HepG2 (cell line): ENCODE data around the gene COBLL1. TPM values are rescaled to one million over a fixed set of nuclear protein-coding genes. Genes with fewer than 3 reads are reported as not detected.
A peak's percentile ranks its signal among the peaks of the same experiment; 100 is the strongest.

Experiments used
- ASH2L ChIP-seq: fragments of 300-600, 200-600 bp; sonication (generic); IDR thresholded peaks from 2 replicates; pipeline ENCODE4 v1.7.0; 2017; ENCODE audit warnings: low read depth, mild to moderate bottlenecking, moderate library complexity, mixed read lengths, low read length; ENCODE audit not compliant: insufficient read length
- BATF2 ChIP-seq: sonication (generic); formaldehyde crosslinking; IDR thresholded peaks from 2 replicates; pipeline ENCODE4 v1.8.0; 2022; ENCODE audit warnings: mild to moderate bottlenecking, missing genetic modification reagents, moderate library complexity
- ELF3 ChIP-seq: IDR thresholded peaks from 2 replicates; pipeline ENCODE4 v1.6.1; 2016; ENCODE audit warnings: missing genetic modification reagents, missing compliant biosample characterization
- EP300 ChIP-seq, 3 experiments: sonication (generic) in 1 of 3; formaldehyde crosslinking in 1 of 3; IDR thresholded peaks; 2 replicates each; pipeline versions ENCODE4 v1.5.1 to v1.6.1; 2011 to 2020; ENCODE audit warnings: low read depth in 2 of 3, low read length in 2 of 3, borderline replicate concordance in 1 of 3, improper control_type of control experiment in 1 of 3, mild to moderate bottlenecking in 1 of 3, missing genetic modification reagents in 1 of 3, moderate library complexity in 1 of 3
- ETV5 ChIP-seq: IDR thresholded peaks from 2 replicates; pipeline ENCODE4 v1.6.1; 2018; ENCODE audit warnings: missing biosample characterization, missing genetic modification reagents, inconsistent platforms, borderline replicate concordance
- GABPB1 ChIP-seq: IDR thresholded peaks from 2 replicates; pipeline ENCODE4 v1.6.1; 2016; ENCODE audit warnings: mild to moderate bottlenecking, missing genetic modification reagents, moderate library complexity, missing compliant biosample characterization
- IRF9 ChIP-seq: sonication (generic); formaldehyde crosslinking; IDR thresholded peaks from 2 replicates; pipeline ENCODE4 v1.8.0; 2022; ENCODE audit warnings: missing genetic modification reagents, mild to moderate bottlenecking, borderline replicate concordance
- IRX3 ChIP-seq: sonication (generic); formaldehyde crosslinking; IDR thresholded peaks from 2 replicates; pipeline ENCODE4 v1.8.1; 2023; ENCODE audit warnings: mild to moderate bottlenecking, low read depth, missing genetic modification reagents, borderline replicate concordance
- ISL2 ChIP-seq: sonication (generic); formaldehyde crosslinking; IDR thresholded peaks from 2 replicates; pipeline ENCODE4 v1.5.0; 2020; ENCODE audit warnings: missing genetic modification reagents
- MYPOP ChIP-seq: sonication (generic); formaldehyde crosslinking; IDR thresholded peaks from 2 replicates; pipeline ENCODE4 v1.8.1; 2023; ENCODE audit warnings: mild to moderate bottlenecking, moderate library complexity, missing genetic modification reagents
- SAP130 ChIP-seq: IDR thresholded peaks from 2 replicates; pipeline ENCODE4 v1.6.1; 2016; ENCODE audit warnings: low read depth
- SMAD3 ChIP-seq: sonication (generic); formaldehyde crosslinking; IDR thresholded peaks from 2 replicates; pipeline ENCODE4 v1.4.0; 2020; ENCODE audit warnings: missing genetic modification reagents
- SOX13 ChIP-seq, 3 experiments: fragments of 450-650 bp in 1 of 3; sonication (generic) in 1 of 3; formaldehyde crosslinking in 1 of 3; IDR thresholded peaks in 2 of 3; conservative IDR thresholded peaks in 1 of 3; 2 replicates each; pipeline versions ENCODE4 v1.5.0 to v1.6.1; 2016 to 2020; ENCODE audit warnings: antibody characterized with exemption in 1 of 3, mild to moderate bottlenecking in 1 of 3, missing compliant biosample characterization in 1 of 3, missing genetic modification reagents in 1 of 3, moderate library complexity in 1 of 3
- TGIF2 ChIP-seq: IDR thresholded peaks from 2 replicates; pipeline ENCODE4 v1.6.1; 2016; ENCODE audit warnings: control low read depth, missing compliant biosample characterization
- THRA ChIP-seq: sonication (generic); formaldehyde crosslinking; IDR thresholded peaks from 2 replicates; pipeline ENCODE4 v1.4.0; 2020; ENCODE audit warnings: missing genetic modification reagents, borderline replicate concordance
- ZBTB7B ChIP-seq: sonication (generic); formaldehyde crosslinking; IDR thresholded peaks from 2 replicates; pipeline ENCODE4 v1.4.0; 2020; ENCODE audit warnings: missing genetic modification reagents
- ZNF205 ChIP-seq: IDR thresholded peaks from 2 replicates; pipeline ENCODE4 v1.6.1; 2018; ENCODE audit warnings: missing biosample characterization, missing genetic modification reagents
- ZNF644 ChIP-seq: IDR thresholded peaks from 2 replicates; pipeline ENCODE4 v1.6.1; 2016; ENCODE audit warnings: low read depth
- ZSCAN9 ChIP-seq: IDR thresholded peaks from 2 replicates; pipeline ENCODE4 v1.6.1; 2016; ENCODE audit warnings: borderline replicate concordance
- polyA plus RNA-seq, 8 experiments: library from polyadenylated mRNA; depleted of rRNA in 3 of 8; stranded (reverse) in 7 of 8; unstranded in 1 of 8; fragments of >200 nt; fragmentation: Illumina TruSeq in 4 of 8; extraction: Trizol in 4 of 8; gene quantifications; 2 replicates each; pipeline versions ENCODE4 v1.2.1 to v1.2.3, GENCODE V29; 2011 to 2016; ENCODE audit warnings: low read depth in 4 of 8, missing spikeins in 1 of 8, mixed read lengths in 1 of 8; ENCODE audit not compliant: insufficient read depth in 1 of 8
- total RNA-seq, 5 experiments: library from RNA; depleted of rRNA; stranded (reverse); fragments of >200 nt; fragmentation: Illumina TruSeq; extraction: Trizol; gene quantifications; 2 replicates each; pipeline ENCODE4 v1.2.3, GENCODE V29; 2016; ENCODE audit warnings: low read depth in 1 of 5

The COBLL1 gene
- total and polyA plus RNA-seq, 2 of the 13 experiments (the other 11 are each of a cell fraction or from before 2014, with no cell fraction given) = 32.6 to 86.8 TPM

GRCh38 chr2:164826293-164827243 is 15.1 kb downstream of the COBLL1 start (continued):
- TF ChIP-seq IRF9 (no peak), ELF3 (CRISPR knock-in tag) (peak; percentile 40), BATF2 (CRISPR knock-in tag) (no peak), ZNF205 (CRISPR knock-in tag) (0 out of 2 replicates have a peak, but pooled peaks have one; percentile 19), ZBTB7B (CRISPR knock-in tag) (no peak), ASH2L (peak; percentile 38), MYPOP (CRISPR knock-in tag) (0 out of 2 replicates have a peak, but pooled peaks have one; percentile 3), ZNF644 (CRISPR knock-in tag) (peak; percentile 25; the same call in 1 of the 2 replicates), IRX3 (CRISPR knock-in tag) (no peak), THRA (CRISPR knock-in tag) (no peak), GABPB1 (0 out of 2 replicates have a peak, but pooled peaks have one; percentile 6), EP300 (IDR thresholded peaks at IDR 0.05; ENCODE audit: low read depth in 2 of 2, low read length in 2 of 2) (peak in 1 of 2 experiments; percentile 50; a peak in 1 of 4 replicates), EP300 (CRISPR knock-in tag; IDR thresholded peaks at IDR 0.05; ENCODE audit: borderline replicate concordance) (no peak), SOX13 (IDR thresholded peaks at IDR 0.05) (no peak), SOX13 (CRISPR knock-in tag; conservative IDR thresholded peaks at IDR 0.05 in 1 of 2, IDR thresholded peaks at IDR 0.05 in 1 of 2) (peak in 1 of 2 experiments; percentile 6; a peak in 1 of 4 replicates), SAP130 (CRISPR knock-in tag) (peak; percentile 29; the same call in 1 of the 2 replicates), ZSCAN9 (0 out of 2 replicates have a peak, but pooled peaks have one; percentile 12), SMAD3 (CRISPR knock-in tag) (peak; percentile 57; the same call in 1 of the 2 replicates), ETV5 (CRISPR knock-in tag) (peak; percentile 37; the same call in 1 of the 2 replicates), ISL2 (CRISPR knock-in tag) (no peak), TGIF2 (0 out of 2 replicates have a peak, but pooled peaks have one; percentile 37)
- TF ChIP-seq, all 625 proteins: peak for 55
